ENCODE data around the gene PEAR1. TPM values are rescaled to one million over a fixed set of nuclear protein-coding genes. Genes with fewer than 3 reads are reported as not detected.

PEAR1 gene
- total RNA-seq, 1 donor from 2014 or later, result 17.9 TPM

DNA sequence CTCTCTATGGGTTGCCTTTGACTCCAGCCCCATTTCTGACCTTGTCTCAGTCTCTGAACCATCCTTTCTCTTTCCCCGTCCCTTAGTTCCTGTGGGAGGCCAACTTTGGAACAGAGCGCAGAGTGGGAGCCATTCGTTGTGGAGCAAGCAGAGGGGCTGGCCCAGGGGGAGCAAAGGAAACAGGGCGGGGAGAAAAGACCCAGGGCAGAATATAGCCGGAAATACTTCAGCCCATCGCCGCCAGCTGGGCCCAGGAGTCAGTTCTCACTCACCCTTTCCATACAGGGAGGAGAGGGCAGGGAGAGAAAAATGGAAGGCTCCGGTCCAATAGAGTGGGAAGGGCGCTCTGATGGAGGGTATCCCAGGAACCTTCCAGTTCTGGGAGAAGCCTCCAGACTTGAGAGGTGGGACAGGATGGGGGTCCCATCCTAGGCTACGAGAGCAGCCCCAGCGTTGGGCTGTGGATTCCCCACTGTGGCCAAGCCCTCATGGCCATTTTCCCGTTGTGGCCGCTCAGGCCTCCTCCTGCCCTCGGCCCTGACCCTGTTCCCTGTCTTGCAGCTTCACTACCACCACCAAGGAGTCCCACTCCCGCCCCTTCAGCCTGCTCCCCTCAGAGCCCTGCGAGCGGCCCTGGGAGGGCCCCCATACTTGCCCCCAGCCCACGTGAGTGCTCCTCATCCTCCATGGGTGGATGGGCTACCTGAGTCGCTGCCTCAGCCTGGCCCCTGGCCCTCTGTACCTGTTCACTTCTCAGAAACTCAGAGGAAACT, 10.9 kb downstream of the PEAR1 start:
- Histone ChIP-seq H3K4me3 (no peak overlapping the region), H3K27ac (no peak overlapping the region), H3K4me1 (peaks cover 28% of the 10 kb centered on the region), H3K36me3 (peaks cover 6% of the 10 kb centered on the region), H3K9me3 (no peaks in the 10 kb centered on the region), H3K27me3 (peaks cover 7% of the 10 kb centered on the region)
- ATAC-seq (no peak), DNase-seq (no peak)
- TF ChIP-seq, protein P1, sequence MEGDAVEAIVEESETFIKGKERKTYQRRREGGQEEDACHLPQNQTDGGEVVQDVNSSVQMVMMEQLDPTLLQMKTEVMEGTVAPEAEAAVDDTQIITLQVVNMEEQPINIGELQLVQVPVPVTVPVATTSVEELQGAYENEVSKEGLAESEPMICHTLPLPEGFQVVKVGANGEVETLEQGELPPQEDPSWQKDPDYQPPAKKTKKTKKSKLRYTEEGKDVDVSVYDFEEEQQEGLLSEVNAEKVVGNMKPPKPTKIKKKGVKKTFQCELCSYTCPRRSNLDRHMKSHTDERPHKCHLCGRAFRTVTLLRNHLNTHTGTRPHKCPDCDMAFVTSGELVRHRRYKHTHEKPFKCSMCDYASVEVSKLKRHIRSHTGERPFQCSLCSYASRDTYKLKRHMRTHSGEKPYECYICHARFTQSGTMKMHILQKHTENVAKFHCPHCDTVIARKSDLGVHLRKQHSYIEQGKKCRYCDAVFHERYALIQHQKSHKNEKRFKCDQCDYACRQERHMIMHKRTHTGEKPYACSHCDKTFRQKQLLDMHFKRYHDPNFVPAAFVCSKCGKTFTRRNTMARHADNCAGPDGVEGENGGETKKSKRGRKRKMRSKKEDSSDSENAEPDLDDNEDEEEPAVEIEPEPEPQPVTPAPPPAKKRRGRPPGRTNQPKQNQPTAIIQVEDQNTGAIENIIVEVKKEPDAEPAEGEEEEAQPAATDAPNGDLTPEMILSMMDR (IDR thresholded peaks at IDR 0.05), result no peak
- intact Hi-C loops (cut with DNase I), result no loop called here

DNA sequence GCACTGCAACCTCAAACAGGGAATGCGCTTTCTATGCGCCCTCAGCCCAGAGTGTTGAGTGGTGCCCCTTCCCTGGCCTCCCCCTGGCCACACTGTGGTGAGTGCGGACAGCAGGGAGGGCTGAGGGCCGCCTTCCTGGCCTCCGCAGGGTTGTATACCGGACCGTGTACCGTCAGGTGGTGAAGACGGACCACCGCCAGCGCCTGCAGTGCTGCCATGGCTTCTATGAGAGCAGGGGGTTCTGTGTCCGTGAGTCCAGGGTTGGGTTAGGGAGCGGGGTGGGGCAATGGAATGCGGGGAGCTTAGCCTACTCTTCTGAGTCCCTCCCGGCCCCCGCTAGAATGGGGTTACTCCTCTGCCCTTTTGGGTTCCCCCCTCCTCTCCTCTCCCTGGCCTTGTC, 11.7 kb downstream of the PEAR1 start:
- Histone ChIP-seq H3K4me3 (no peak overlapping the region), H3K27ac (no peak overlapping the region), H3K36me3 (peaks cover 6% of the 10 kb centered on the region), H3K27me3 (peaks cover 7% of the 10 kb centered on the region), H3K9me3 (no peaks in the 10 kb centered on the region), H3K4me1 (peaks cover 21% of the 10 kb centered on the region)
- ATAC-seq, result no peak
- TF ChIP-seq, protein P1 (IDR thresholded peaks at IDR 0.05), result no peak
- no peak for DNase-seq
- intact Hi-C loops (cut with DNase I), result no loop called here

DNA sequence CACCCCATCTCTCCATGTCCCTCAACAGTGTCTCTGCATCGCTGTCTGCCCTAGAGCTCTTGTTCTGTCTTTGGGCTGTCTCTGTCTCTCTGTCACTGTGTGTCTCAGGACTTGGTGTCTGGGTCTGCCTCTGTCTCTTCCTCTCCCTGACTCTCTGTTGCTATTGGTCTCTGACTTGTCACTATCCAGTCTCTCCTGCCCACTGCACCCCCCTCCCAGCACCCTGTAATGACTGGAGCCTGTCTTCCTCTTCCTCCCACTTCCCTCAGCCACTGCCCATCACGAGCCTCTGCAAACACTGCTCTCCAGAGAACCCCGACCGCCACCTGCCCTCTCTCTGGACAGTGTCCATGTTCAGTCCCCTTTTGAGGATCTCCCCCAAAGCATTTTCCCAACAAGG, 12.1 kb downstream of the PEAR1 start:
- Histone ChIP-seq H3K27me3 (peaks cover 9% of the 10 kb centered on the region), H3K36me3 (peaks cover 6% of the 10 kb centered on the region), H3K4me1 (peaks cover 17% of the 10 kb centered on the region), H3K9me3 (no peaks in the 10 kb centered on the region), H3K4me3 (no peak overlapping the region), H3K27ac (no peak overlapping the region)
- TF ChIP-seq, protein P1 (IDR thresholded peaks at IDR 0.05), result no peak
- ATAC-seq, result no peak
- intact Hi-C loops (cut with DNase I), result no loop called here
- no peak for DNase-seq

- H3K9me3 ChIP-seq, result no peaks in the 10 kb centered on the region
- intact Hi-C loops (cut with DNase I), result no loop called here
- ATAC-seq, result no peak
- H3K27me3 ChIP-seq, result peaks cover 10% of the 10 kb centered on the region
- no peak overlapping the region for H3K27ac ChIP-seq
- no peak overlapping the region for H3K4me3 ChIP-seq
- H3K36me3 ChIP-seq, result peaks cover 6% of the 10 kb centered on the region
- TF ChIP-seq, protein P1 (IDR thresholded peaks at IDR 0.05), result no peak
- DNase-seq, result no peak
- peaks cover 13% of the 10 kb centered on the region for H3K4me1 ChIP-seq
Measured at GRCh38 chr1:156906206-156906906, 12.8 kb downstream of the PEAR1 start.

DNA sequence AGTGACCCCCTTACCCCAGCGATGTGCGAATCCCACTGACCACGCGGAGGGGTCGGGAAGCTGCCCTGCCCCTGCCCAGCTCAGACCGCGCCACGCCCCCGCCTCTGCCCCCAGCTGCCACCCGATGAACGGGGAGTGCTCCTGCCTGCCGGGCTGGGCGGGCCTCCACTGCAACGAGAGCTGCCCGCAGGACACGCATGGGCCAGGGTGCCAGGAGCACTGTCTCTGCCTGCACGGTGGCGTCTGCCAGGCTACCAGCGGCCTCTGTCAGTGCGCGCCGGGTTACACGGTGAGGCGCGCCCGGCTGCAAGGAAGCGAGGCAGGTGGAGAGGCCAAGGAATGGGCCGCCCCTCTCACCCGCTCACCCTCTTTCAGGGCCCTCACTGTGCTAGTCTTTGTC, 15.0 kb downstream of the PEAR1 start:
- DNase-seq, result no peak
- Histone ChIP-seq H3K4me3 (no peak overlapping the region), H3K27me3 (peaks cover 10% of the 10 kb centered on the region), H3K9me3 (no peaks in the 10 kb centered on the region), H3K36me3 (peaks cover 19% of the 10 kb centered on the region), H3K27ac (no peak overlapping the region), H3K4me1 (no peaks in the 10 kb centered on the region)
- TF ChIP-seq, protein P1 (IDR thresholded peaks at IDR 0.05), result no peak
- ATAC-seq, result no peak
- intact Hi-C loops (cut with DNase I), result no loop called here

All from upper lobe of right lung (tissue), 1 donor.